SK-N-SH (cell line): ENCODE measurements around the gene CTSE. TPM values are rescaled to one million over a fixed set of nuclear protein-coding genes. Genes with fewer than 3 reads are reported as not detected.

Experiments used
- CTCF ChIA-PET: fragments of 300-600, 350-600 bp; formaldehyde crosslinking; extraction: SDS; loops from one replicate; lab custom pipeline; 2021; lab: Yijun Ruan, JAX
- POLR2A ChIA-PET: fragments of 350-600 bp; sonication (Branson Sonifier 250); formaldehyde crosslinking; extraction: SDS; loops from one replicate; lab custom pipeline; 2020; ENCODE audit warnings: antibody characterized with exemption, inconsistent platforms; lab: Yijun Ruan, JAX
- DNase-seq: peaks from one replicate; pipeline ENCODE4 v3.0.0; 2012
- H2AFZ ChIP-seq: fragments of 200-600 bp; sonication (generic); 2 replicates; pipeline ENCODE4 v1.8.1; 2016; ENCODE audit warnings: antibody characterized with exemption, mild to moderate bottlenecking, low read depth
- H3F3A ChIP-seq: fragments of 200-600 bp; sonication (generic); replicated peaks from 2 replicates; pipeline ENCODE3; 2016; ENCODE audit warnings: antibody characterized with exemption, mild to moderate bottlenecking; ENCODE audit not compliant: insufficient read depth
- H3K27ac ChIP-seq, 2 experiments: fragments of 200-500 bp in 1 of 2; fragments of 200-600 bp in 1 of 2; sonication (Bioruptor generic) in 1 of 2; sonication (generic), shearing (Covaris generic) in 1 of 2; 2 replicates each; pipeline versions ENCODE4 v1.5.1 to v1.6.1; 2014 to 2016; ENCODE audit warnings: low read depth in 2 of 2, inconsistent platforms in 1 of 2, low read length in 1 of 2, mild to moderate bottlenecking in 1 of 2, mixed read lengths in 1 of 2
- H3K27me3 ChIP-seq: fragments of 200-600 bp; sonication (generic), shearing (Covaris generic); 2 replicates; pipeline ENCODE4 v1.6.1; 2016; ENCODE audit warnings: mixed run types; ENCODE audit not compliant: insufficient read depth
- H3K36me3 ChIP-seq, 2 experiments: fragments of 200-500 bp in 1 of 2; fragments of 200-600 bp in 1 of 2; sonication (Bioruptor generic) in 1 of 2; sonication (generic) in 1 of 2; replicated peaks in 1 of 2; 2 replicates each; pipeline versions ENCODE3 to v1.5.1; 2014 to 2016; ENCODE audit warnings: low read length in 1 of 2, mild to moderate bottlenecking in 1 of 2; ENCODE audit not compliant: insufficient read depth in 2 of 2, control insufficient read depth in 1 of 2
- H3K4me1 ChIP-seq, 2 experiments: fragments of 200-500 bp in 1 of 2; fragments of 200-600 bp in 1 of 2; sonication (Bioruptor generic) in 1 of 2; sonication (generic), shearing (Covaris generic) in 1 of 2; 2 replicates each; pipeline versions ENCODE4 v1.5.1 to v1.6.1; 2014 to 2016; ENCODE audit warnings: low read depth in 1 of 2, low read length in 1 of 2, mixed run types in 1 of 2; ENCODE audit not compliant: insufficient read depth in 2 of 2, control insufficient read depth in 1 of 2
- H3K4me2 ChIP-seq: fragments of 200-600 bp; sonication (generic), shearing (Covaris generic); 2 replicates; pipeline ENCODE4 v1.6.1; 2017; ENCODE audit warnings: mixed run types
- H3K4me3 ChIP-seq, 2 experiments: fragments of 200-500 bp in 1 of 2; fragments of 200-600 bp in 1 of 2; sonication (Bioruptor generic) in 1 of 2; sonication (generic), shearing (Covaris generic) in 1 of 2; 2 replicates each; pipeline versions ENCODE4 v1.5.1 to v1.8.1; 2014 to 2016; ENCODE audit warnings: low read depth in 2 of 2, inconsistent platforms in 1 of 2, low read length in 1 of 2, mild to moderate bottlenecking in 1 of 2, mixed read lengths in 1 of 2, moderate library complexity in 1 of 2
- H3K79me2 ChIP-seq: fragments of 200-600 bp; sonication (generic); 2 replicates; pipeline ENCODE4 v1.8.1; 2017; ENCODE audit warnings: mild to moderate bottlenecking; ENCODE audit not compliant: insufficient read depth
- H3K9ac ChIP-seq: fragments of 200-600 bp; sonication (generic); 2 replicates; pipeline ENCODE4 v1.6.1; 2017; ENCODE audit warnings: mixed run types
- H3K9me2 ChIP-seq: fragments of 200-600 bp; sonication (generic); 2 replicates; pipeline ENCODE4 v1.6.1; 2017; ENCODE audit warnings: mixed run types
- H3K9me3 ChIP-seq: fragments of 200-600 bp; sonication (generic); 2 replicates; pipeline ENCODE4 v1.6.1; 2017; ENCODE audit warnings: mixed run types, mild to moderate bottlenecking, moderate library complexity
- H4K20me1 ChIP-seq: fragments of 200-600 bp; sonication (generic); 2 replicates; pipeline ENCODE4 v1.6.1; 2017; ENCODE audit warnings: mild to moderate bottlenecking, mixed run types; ENCODE audit not compliant: insufficient read depth
- CHD2 ChIP-seq: fragments of 150-350 bp; IDR thresholded peaks from 2 replicates; pipeline ENCODE4 v1.6.1; 2018; ENCODE audit warnings: low read length; ENCODE audit not compliant: partially characterized antibody
- ELF1 ChIP-seq: IDR thresholded peaks from 2 replicates; pipeline ENCODE4 v1.4.0; 2012
- EP300 ChIP-seq, 2 experiments: IDR thresholded peaks; 2 replicates each; pipeline versions ENCODE4 v1.4.0 to v1.6.1; 2012; ENCODE audit warnings: borderline replicate concordance in 1 of 2, low read depth in 1 of 2, low read length in 1 of 2
- EZH2phosphoT487 ChIP-seq: fragments of 200-600 bp; sonication (generic); IDR thresholded peaks from 2 replicates; pipeline ENCODE4 v1.6.1; 2017; ENCODE audit warnings: low read depth, mixed run types, mild to moderate bottlenecking, antibody characterized with exemption, moderate library complexity, borderline replicate concordance
- FOSL2 ChIP-seq: IDR thresholded peaks from 2 replicates; pipeline ENCODE4 v1.4.0; 2012; ENCODE audit warnings: low read depth, mild to moderate bottlenecking, moderate library complexity, borderline replicate concordance
- FOXM1 ChIP-seq: IDR thresholded peaks from 2 replicates; pipeline ENCODE4 v1.4.0; 2012; ENCODE audit warnings: low read depth, mild to moderate bottlenecking
- GATA2 ChIP-seq: sonication (generic); formaldehyde crosslinking; IDR thresholded peaks from 2 replicates; pipeline ENCODE4 v1.5.0; 2020; ENCODE audit warnings: mild to moderate bottlenecking, missing genetic modification reagents
- JUND ChIP-seq: IDR thresholded peaks from 2 replicates; pipeline ENCODE4 v1.4.0; 2012
- MAX ChIP-seq: IDR thresholded peaks from 2 replicates; pipeline ENCODE4 v1.4.0; 2012; ENCODE audit warnings: low read depth
- MEF2A ChIP-seq: IDR thresholded peaks from 2 replicates; pipeline ENCODE4 v1.4.0; 2012; ENCODE audit warnings: low read depth, borderline replicate concordance
- NFIC ChIP-seq: IDR thresholded peaks from 2 replicates; pipeline ENCODE4 v1.4.0; 2012; ENCODE audit warnings: borderline replicate concordance
- NRF1 ChIP-seq: IDR thresholded peaks from 2 replicates; pipeline ENCODE4 v1.6.1; 2012; ENCODE audit warnings: low read depth, mild to moderate bottlenecking, low read length
- RAD21 ChIP-seq: IDR thresholded peaks from 2 replicates; pipeline ENCODE4 v1.6.1; 2012; ENCODE audit warnings: mild to moderate bottlenecking, low read length
- RCOR1 ChIP-seq: fragments of 150-350 bp; IDR thresholded peaks from 2 replicates; pipeline ENCODE4 v1.6.1; 2017; ENCODE audit warnings: antibody characterized with exemption, low read length
- RFX5 ChIP-seq: IDR thresholded peaks from 2 replicates; pipeline ENCODE4 v1.6.1; 2012; ENCODE audit warnings: mild to moderate bottlenecking, improper control_type of control experiment, low read length
- RXRA ChIP-seq: IDR thresholded peaks from 2 replicates; pipeline ENCODE4 v1.4.0; 2012; ENCODE audit warnings: low read depth, mild to moderate bottlenecking, borderline replicate concordance
- SIN3A ChIP-seq: IDR thresholded peaks from 2 replicates; pipeline ENCODE4 v1.6.1; 2012; ENCODE audit warnings: low read depth, mild to moderate bottlenecking, low read length, moderate library complexity, borderline replicate concordance
- SMC3 ChIP-seq: IDR thresholded peaks from 2 replicates; pipeline ENCODE4 v1.6.1; 2012; ENCODE audit warnings: low read depth, low read length, improper control_type of control experiment
- TAF1 ChIP-seq: IDR thresholded peaks from 2 replicates; pipeline ENCODE4 v1.6.1; 2012; ENCODE audit warnings: low read depth, mild to moderate bottlenecking, low read length, moderate library complexity, borderline replicate concordance
- TEAD4 ChIP-seq: IDR thresholded peaks from 2 replicates; pipeline ENCODE4 v1.4.0; 2012; ENCODE audit warnings: mild to moderate bottlenecking, borderline replicate concordance; ENCODE audit not compliant: insufficient read depth
- USF1 ChIP-seq: IDR thresholded peaks from 2 replicates; pipeline ENCODE4 v1.4.0; 2012; ENCODE audit warnings: low read depth, borderline replicate concordance
- YY1 ChIP-seq: IDR thresholded peaks from 2 replicates; pipeline ENCODE4 v1.4.0; 2012; ENCODE audit warnings: low read depth, mild to moderate bottlenecking
- WGBS: methylation state at CpG from one replicate; pipeline ENCODE4 v1.1.6; 2017; ENCODE audit warnings: low lambda C conversion rate; 5-methylcytosine and 5-hydroxymethylcytosine counted together
- polyA plus RNA-seq, 3 experiments: library from polyadenylated mRNA; depleted of rRNA; stranded (reverse); fragments of >200 nt; gene quantifications; 2 replicates each; pipeline ENCODE4 v1.2.3, GENCODE V29; 2012
- TF ChIP-seq, protein P1 (sequence below): IDR thresholded peaks from 2 replicates; pipeline ENCODE4 v1.6.1; 2012; ENCODE audit warnings: mild to moderate bottlenecking, low read depth, low read length, moderate library complexity
- TF ChIP-seq, protein P2 (sequence below): fragments of 150-350 bp; IDR thresholded peaks from 2 replicates; pipeline ENCODE4 v1.6.1; 2016; ENCODE audit warnings: mild to moderate bottlenecking, low read depth, low read length

Gene CTSE
- polyA plus RNA-seq, 1 of the 3 experiments (the other 2 are of a cell fraction): not detected

DNA sequence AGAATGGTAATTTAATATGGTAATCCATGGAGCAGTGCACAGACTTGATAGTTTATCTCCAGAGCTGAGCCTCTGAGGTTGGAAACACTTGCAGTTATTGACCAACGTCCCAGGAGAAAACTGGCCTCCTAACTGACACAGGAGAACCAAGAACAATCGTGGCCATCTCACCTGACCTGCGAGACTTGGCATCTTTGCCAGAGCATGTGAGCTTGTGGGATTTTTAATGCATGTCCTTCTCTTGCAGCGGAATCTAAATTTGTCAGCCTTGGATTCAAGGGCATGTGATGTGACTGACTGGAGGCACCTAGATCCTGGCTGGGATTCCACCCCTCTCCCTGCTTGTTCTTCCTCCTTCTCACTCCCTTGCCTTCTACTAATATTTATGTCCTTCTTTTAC lies 52.6 kb downstream of the CTSE start:
- no peak for TF ChIP-seq EZH2phosphoT487
- TF ChIP-seq NFIC: no peak
- TF ChIP-seq GATA2 (CRISPR knock-in tag): no peak
- no peak for TF ChIP-seq YY1
- TF ChIP-seq SIN3A: no peak
- no peak for TF ChIP-seq NRF1
- no peak for TF ChIP-seq CHD2
- no peak for TF ChIP-seq USF1
- TF ChIP-seq FOXM1: no peak
- TF ChIP-seq MAX: no peak
- no peak for TF ChIP-seq RAD21
- TF ChIP-seq SMC3: no peak
- TF ChIP-seq JUND: no peak
- Histone ChIP-seq H3K4me2 (no peak overlapping the region), H3K4me1 (peaks cover 0 to 2% of the 10 kb centered on the region in 2 experiments; a peak in 1 of 4 replicates), H3K9ac (no peak overlapping the region), H3K36me3 (no peaks in the 10 kb centered on the region), H3K27me3 (no peaks in the 10 kb centered on the region), H3K79me2 (no peaks in the 10 kb centered on the region), H2AFZ (no peak overlapping the region), H3K9me2 (no peaks in the 10 kb centered on the region), H3K27ac (no peak overlapping the region), H3K9me3 (no peaks in the 10 kb centered on the region), H3F3A (no peaks in the 10 kb centered on the region), H3K4me3 (no peak overlapping the region), H4K20me1 (no peaks in the 10 kb centered on the region)
- POLR2A ChIA-PET: no interaction called here
- DNase-seq: no peak
- CTCF ChIA-PET: interaction anchor here (0.8 to 2.5 kb wide), 7 partner anchors 10 to 313 kb away, joined by 3 to 10 read pairs (median 8); no protein-coding TSS in a partner anchor
- 51% methylated on average over 3 of the region's 4 CpGs for WGBS

DNA sequence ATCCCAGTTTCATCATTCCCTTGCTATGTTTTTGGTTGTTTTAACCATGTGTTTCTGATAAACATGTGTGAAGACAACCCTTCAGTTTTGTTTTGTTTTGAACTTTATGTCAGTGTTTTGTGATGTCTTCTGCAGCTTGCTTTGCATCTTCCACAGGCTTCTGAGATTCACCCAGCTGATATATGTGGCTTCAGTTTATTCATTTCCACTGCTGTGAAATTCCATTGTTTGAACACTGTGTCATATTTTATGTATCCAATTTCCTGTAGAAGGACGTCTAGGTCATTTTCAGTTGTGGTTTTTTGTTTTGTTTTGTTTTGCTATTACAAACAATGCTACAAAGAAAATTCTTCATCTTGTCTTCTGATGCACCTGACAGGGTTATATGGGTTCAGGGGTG lies 53.2 kb downstream of the CTSE start:
- DNase-seq: no peak
- CTCF ChIA-PET: interaction anchor here (1.9 to 2.5 kb wide), 5 partner anchors 12 to 312 kb away, joined by 7 to 10 read pairs (median 8); no protein-coding TSS in a partner anchor
- Histone ChIP-seq H3K36me3 (no peaks in the 10 kb centered on the region), H3K27me3 (no peaks in the 10 kb centered on the region), H2AFZ (no peak overlapping the region), H3K79me2 (no peaks in the 10 kb centered on the region), H3K9me2 (no peaks in the 10 kb centered on the region), H3K4me3 (no peak overlapping the region), H3F3A (no peaks in the 10 kb centered on the region), H3K9ac (no peak overlapping the region), H3K9me3 (no peaks in the 10 kb centered on the region), H3K4me1 (peaks cover 0 to 1% of the 10 kb centered on the region in 2 experiments; a peak in 1 of 4 replicates), H4K20me1 (no peaks in the 10 kb centered on the region), H3K27ac (no peak overlapping the region), H3K4me2 (no peak overlapping the region)
- WGBS: 47% methylated on average over 1 of the region's 1 CpG
- POLR2A ChIA-PET: no interaction called here
- TF ChIP-seq RFX5: no peak
- no peak for TF ChIP-seq ELF1
- TF ChIP-seq SIN3A: no peak
- TF ChIP-seq RXRA: no peak
- TF ChIP-seq FOXM1: no peak
- TF ChIP-seq GATA2 (CRISPR knock-in tag): no peak
- TF ChIP-seq RCOR1: no peak
- TF ChIP-seq FOSL2: no peak
- TF ChIP-seq, protein P1, sequence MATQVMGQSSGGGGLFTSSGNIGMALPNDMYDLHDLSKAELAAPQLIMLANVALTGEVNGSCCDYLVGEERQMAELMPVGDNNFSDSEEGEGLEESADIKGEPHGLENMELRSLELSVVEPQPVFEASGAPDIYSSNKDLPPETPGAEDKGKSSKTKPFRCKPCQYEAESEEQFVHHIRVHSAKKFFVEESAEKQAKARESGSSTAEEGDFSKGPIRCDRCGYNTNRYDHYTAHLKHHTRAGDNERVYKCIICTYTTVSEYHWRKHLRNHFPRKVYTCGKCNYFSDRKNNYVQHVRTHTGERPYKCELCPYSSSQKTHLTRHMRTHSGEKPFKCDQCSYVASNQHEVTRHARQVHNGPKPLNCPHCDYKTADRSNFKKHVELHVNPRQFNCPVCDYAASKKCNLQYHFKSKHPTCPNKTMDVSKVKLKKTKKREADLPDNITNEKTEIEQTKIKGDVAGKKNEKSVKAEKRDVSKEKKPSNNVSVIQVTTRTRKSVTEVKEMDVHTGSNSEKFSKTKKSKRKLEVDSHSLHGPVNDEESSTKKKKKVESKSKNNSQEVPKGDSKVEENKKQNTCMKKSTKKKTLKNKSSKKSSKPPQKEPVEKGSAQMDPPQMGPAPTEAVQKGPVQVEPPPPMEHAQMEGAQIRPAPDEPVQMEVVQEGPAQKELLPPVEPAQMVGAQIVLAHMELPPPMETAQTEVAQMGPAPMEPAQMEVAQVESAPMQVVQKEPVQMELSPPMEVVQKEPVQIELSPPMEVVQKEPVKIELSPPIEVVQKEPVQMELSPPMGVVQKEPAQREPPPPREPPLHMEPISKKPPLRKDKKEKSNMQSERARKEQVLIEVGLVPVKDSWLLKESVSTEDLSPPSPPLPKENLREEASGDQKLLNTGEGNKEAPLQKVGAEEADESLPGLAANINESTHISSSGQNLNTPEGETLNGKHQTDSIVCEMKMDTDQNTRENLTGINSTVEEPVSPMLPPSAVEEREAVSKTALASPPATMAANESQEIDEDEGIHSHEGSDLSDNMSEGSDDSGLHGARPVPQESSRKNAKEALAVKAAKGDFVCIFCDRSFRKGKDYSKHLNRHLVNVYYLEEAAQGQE: no peak
- no peak for TF ChIP-seq JUND
- TF ChIP-seq, protein P2, sequence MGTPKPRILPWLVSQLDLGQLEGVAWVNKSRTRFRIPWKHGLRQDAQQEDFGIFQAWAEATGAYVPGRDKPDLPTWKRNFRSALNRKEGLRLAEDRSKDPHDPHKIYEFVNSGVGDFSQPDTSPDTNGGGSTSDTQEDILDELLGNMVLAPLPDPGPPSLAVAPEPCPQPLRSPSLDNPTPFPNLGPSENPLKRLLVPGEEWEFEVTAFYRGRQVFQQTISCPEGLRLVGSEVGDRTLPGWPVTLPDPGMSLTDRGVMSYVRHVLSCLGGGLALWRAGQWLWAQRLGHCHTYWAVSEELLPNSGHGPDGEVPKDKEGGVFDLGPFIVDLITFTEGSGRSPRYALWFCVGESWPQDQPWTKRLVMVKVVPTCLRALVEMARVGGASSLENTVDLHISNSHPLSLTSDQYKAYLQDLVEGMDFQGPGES: no peak
- TF ChIP-seq MEF2A: no peak
- no peak for TF ChIP-seq EP300 (IDR thresholded peaks at IDR 0.05; ENCODE audit: borderline replicate concordance in 1 of 2, low read depth in 1 of 2, low read length in 1 of 2)
- no peak for TF ChIP-seq TEAD4
- TF ChIP-seq NRF1: no peak
- no peak for TF ChIP-seq TAF1
